PC-3 (cell line): ENCODE measurements around the gene RASGRP1. TPM values are rescaled to one million over a fixed set of nuclear protein-coding genes. Genes with fewer than 3 reads are reported as not detected.

Experiments
- ATAC-seq: fragments of 200-7000 bp; cut with Tn5 transposase; 2 replicates; pipeline ENCODE4 v1.9.1; 2020; ENCODE audit warnings: mild to moderate bottlenecking, moderate library complexity
- BruUV-seq: library from RNA; stranded (reverse); fragments of 400-500 nt; replicated peaks from 2 replicates; lab custom pipeline; 2021; lab: Mats Ljungman, UMichigan
- CTCF ChIA-PET: fragments of 300-600 bp; sonication (Branson Sonifier 250); formaldehyde crosslinking; loops from one replicate; lab custom pipeline; 2022; ENCODE audit warnings: antibody characterized with exemption; lab: Charles Lee
- POLR2A ChIA-PET: fragments of 300-600 bp; sonication (Branson Sonifier 250); formaldehyde crosslinking; loops from one replicate; lab custom pipeline; 2022; ENCODE audit warnings: antibody characterized with exemption; ENCODE audit not compliant: unreplicated experiment; lab: Charles Lee
- DNase-seq: peaks from one replicate; pipeline ENCODE4 v3.0.0-alpha.2; 2015
- H2AFZ ChIP-seq: fragments of 300-600 bp; sonication (generic); 2 replicates; pipeline ENCODE4 v1.6.0; 2016; ENCODE audit warnings: antibody characterized with exemption, low read length
- H3F3A ChIP-seq: fragments of 300-600 bp; sonication (generic); one replicate; pipeline ENCODE4 v1.6.0; 2017; ENCODE audit warnings: antibody characterized with exemption, low read length, control low read depth, mild to moderate bottlenecking; ENCODE audit not compliant: unreplicated experiment
- H3K27ac ChIP-seq: fragments of 300-600 bp; sonication (generic); 2 replicates; pipeline ENCODE4 v1.5.1; 2016; ENCODE audit warnings: mild to moderate bottlenecking, low read length
- H3K27me3 ChIP-seq: fragments of 300-600 bp; sonication (generic); 2 replicates; pipeline ENCODE4 v1.6.1; 2016; ENCODE audit warnings: low read length, mixed read lengths
- H3K36me3 ChIP-seq: fragments of 300-600 bp; sonication (generic); 2 replicates; pipeline ENCODE4 v1.6.1; 2016; ENCODE audit warnings: low read depth, mixed run types, low read length, mixed read lengths
- H3K4me1 ChIP-seq: fragments of 300-600 bp; sonication (generic); 2 replicates; pipeline ENCODE4 v1.5.1; 2016; ENCODE audit warnings: low read length; ENCODE audit not compliant: insufficient read depth
- H3K4me2 ChIP-seq: fragments of 300-600 bp; sonication (generic); 2 replicates; pipeline ENCODE4 v1.6.0; 2016; ENCODE audit warnings: low read length
- H3K4me3 ChIP-seq: fragments of 300-600 bp; sonication (generic); 2 replicates; pipeline ENCODE4 v1.5.1; 2016; ENCODE audit warnings: mild to moderate bottlenecking, low read length, mixed read lengths
- H3K79me2 ChIP-seq: fragments of 300-600 bp; sonication (generic); 2 replicates; pipeline ENCODE4 v1.6.1; 2017; ENCODE audit warnings: low read length, mixed read lengths
- H3K9ac ChIP-seq: fragments of 300-600 bp; sonication (generic); 2 replicates; pipeline ENCODE4 v1.6.0; 2016; ENCODE audit warnings: mild to moderate bottlenecking, low read length
- H3K9me2 ChIP-seq: fragments of 300-600 bp; sonication (generic); replicated peaks from 2 replicates; pipeline ENCODE4 v1.6.1; 2016; ENCODE audit warnings: mixed run types, low read length, mixed read lengths
- H3K9me3 ChIP-seq: fragments of 300-600 bp; sonication (generic); 2 replicates; pipeline ENCODE4 v1.6.1; 2016; ENCODE audit warnings: low read length, mixed read lengths
- H4K20me1 ChIP-seq: fragments of 300-600 bp; sonication (generic); 2 replicates; pipeline ENCODE4 v1.6.1; 2016; ENCODE audit warnings: low read length, mixed read lengths
- CTCF ChIP-seq: fragments of 300-600 bp; sonication (generic); conservative IDR thresholded peaks from 2 replicates; pipeline ENCODE4 v1.5.1; 2017; ENCODE audit warnings: antibody characterized with exemption, low read depth, mild to moderate bottlenecking, low read length
- EZH2 ChIP-seq: fragments of 300-600 bp; sonication (generic); IDR thresholded peaks from one replicate; pipeline ENCODE4 v1.6.1; 2017; ENCODE audit warnings: antibody characterized with exemption, mild to moderate bottlenecking, low read length; ENCODE audit not compliant: unreplicated experiment
- EZH2phosphoT487 ChIP-seq: fragments of 300-600 bp; sonication (generic); IDR thresholded peaks from 2 replicates; pipeline ENCODE4 v1.6.1; 2018; ENCODE audit warnings: mild to moderate bottlenecking, antibody characterized with exemption, low read length, borderline replicate concordance
- intact Hi-C: fragments of 100-400 bp; cut with micrococcal nuclease; formaldehyde crosslinking; loops from 2 replicates; pipeline ENCODE4 v1.9.0; 2023
- total RNA-seq: library from RNA; depleted of rRNA; stranded (reverse); fragments of >200 nt; gene quantifications from 2 replicates; pipeline ENCODE4 v1.2.3, GENCODE V29; 2014

RASGRP1 gene
- total RNA-seq, 1 experiment from 2014 or later = not detected

- POLR2A ChIA-PET = no interaction called here
- intact Hi-C loops = no loop called here
- Histone ChIP-seq H3K36me3 (no peaks in the 10 kb centered on the region), H3K4me2 (no peak overlapping the region), H4K20me1 (no peaks in the 10 kb centered on the region), H3K9ac (no peak overlapping the region), H3K4me3 (no peak overlapping the region), H2AFZ (no peak overlapping the region), H3K9me3 (no peaks in the 10 kb centered on the region), H3K27ac (no peak overlapping the region), H3F3A (no peaks in the 10 kb centered on the region), H3K9me2 (no peaks in the 10 kb centered on the region), H3K27me3 (peaks cover 83% of the 10 kb centered on the region), H3K4me1 (no peaks in the 10 kb centered on the region), H3K79me2 (no peaks in the 10 kb centered on the region)
- no peak for DNase-seq
- no TSS peak for BruUV-seq
- no peak for ATAC-seq
- CTCF ChIA-PET = no interaction called here
- TF ChIP-seq CTCF (no peak), EZH2phosphoT487 (no peak), EZH2 (no peak)
Observed at GRCh38 chr15:38609097-38609738, 44.6 kb upstream of the RASGRP1 start.

- H4K20me1 ChIP-seq = no peaks in the 10 kb centered on the region
- ChIA-PET CTCF (no interaction called here), POLR2A (no interaction called here)
- H3K4me2 ChIP-seq = no peak overlapping the region
- TF ChIP-seq EZH2 (no peak), EZH2phosphoT487 (no peak), CTCF (no peak)
- no peak for ATAC-seq
- BruUV-seq = no TSS peak
- H3K4me3 ChIP-seq = no peak overlapping the region
- intact Hi-C loops = no loop called here
- no peak overlapping the region for H3K27ac ChIP-seq
- DNase-seq = no peak
- no peak overlapping the region for H3K9ac ChIP-seq
- no peaks in the 10 kb centered on the region for H3K79me2 ChIP-seq
- peaks cover 87% of the 10 kb centered on the region for H3K27me3 ChIP-seq
- no peaks in the 10 kb centered on the region for H3K9me3 ChIP-seq
- H3K36me3 ChIP-seq = no peaks in the 10 kb centered on the region
- H3F3A ChIP-seq = no peaks in the 10 kb centered on the region
- no peaks in the 10 kb centered on the region for H3K4me1 ChIP-seq
- no peaks in the 10 kb centered on the region for H3K9me2 ChIP-seq
- no peak overlapping the region for H2AFZ ChIP-seq
Observed at GRCh38 chr15:38608682-38609081, 44.1 kb upstream of the RASGRP1 start.

DNA sequence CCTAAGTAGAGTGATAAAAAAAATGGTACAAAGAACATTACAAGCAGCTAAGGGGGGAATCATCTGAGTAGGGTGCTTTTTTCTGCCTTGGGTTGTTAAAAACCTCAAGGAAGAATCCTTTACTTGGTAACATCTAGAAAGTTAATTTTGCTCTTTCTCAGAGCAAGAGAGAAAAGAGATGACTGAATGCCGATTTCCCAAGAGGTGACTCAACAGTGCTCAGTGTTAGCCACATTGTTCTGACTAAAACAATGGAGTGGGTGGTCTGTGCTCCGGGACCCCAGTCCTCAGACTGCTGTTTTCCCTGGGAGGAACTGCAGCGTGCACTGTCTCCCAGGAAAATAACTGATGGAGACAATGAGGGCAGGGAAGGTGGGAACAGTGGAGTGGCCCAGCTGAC lies 41.1 kb upstream of the RASGRP1 start:
- Histone ChIP-seq H3K9ac (no peak overlapping the region), H3K36me3 (no peaks in the 10 kb centered on the region), H3K27ac (no peak overlapping the region), H3K79me2 (no peaks in the 10 kb centered on the region), H3K4me1 (no peaks in the 10 kb centered on the region), H4K20me1 (no peaks in the 10 kb centered on the region), H3K9me2 (no peaks in the 10 kb centered on the region), H3K4me2 (no peak overlapping the region), H3K4me3 (no peak overlapping the region), H3K9me3 (no peaks in the 10 kb centered on the region), H3K27me3 (peaks cover 84% of the 10 kb centered on the region), H2AFZ (no peak overlapping the region), H3F3A (no peaks in the 10 kb centered on the region)
- no TSS peak for BruUV-seq
- ATAC-seq (no peak), DNase-seq (no peak)
- CTCF ChIA-PET = no interaction called here
- TF ChIP-seq EZH2phosphoT487 = no peak
- TF ChIP-seq EZH2 = no peak
- TF ChIP-seq CTCF = no peak
- intact Hi-C loops = no loop called here
- POLR2A ChIA-PET = no interaction called here
